Calu3 (cell line): ENCODE measurements around the gene TOMM20L. TPM values are rescaled to one million over a fixed set of nuclear protein-coding genes. Genes with fewer than 3 reads are reported as not detected.

Experiments
- BruUV-seq: library from RNA; stranded (reverse); fragments of 400-500 nt; replicated peaks from 2 replicates; lab custom pipeline; 2021; lab: Mats Ljungman, UMichigan
- CTCF ChIA-PET: fragments of 300-600 bp; sonication (Branson Sonifier 250); formaldehyde crosslinking; loops from one replicate; lab custom pipeline; 2022; ENCODE audit warnings: antibody characterized with exemption; lab: Charles Lee
- DNase-seq: peaks from one replicate; pipeline ENCODE4 v3.0.0; 2022
- H3K27ac Mint-ChIP-seq: one replicate; pipeline ENCODE4 v1.8.0; 2022; ENCODE audit warnings: mixed read lengths; ENCODE audit not compliant: unreplicated experiment
- H3K27me3 Mint-ChIP-seq: one replicate; pipeline ENCODE4 v1.8.0; 2022; ENCODE audit warnings: mixed read lengths; ENCODE audit not compliant: unreplicated experiment
- H3K36me3 Mint-ChIP-seq: one replicate; pipeline ENCODE4 v1.8.0; 2022; ENCODE audit warnings: mild to moderate bottlenecking, moderate library complexity, mixed read lengths; ENCODE audit not compliant: insufficient read depth, unreplicated experiment
- H3K4me1 Mint-ChIP-seq: one replicate; pipeline ENCODE4 v1.8.0; 2022; ENCODE audit warnings: mild to moderate bottlenecking, low read depth, mixed read lengths; ENCODE audit not compliant: unreplicated experiment
- H3K4me3 Mint-ChIP-seq: one replicate; pipeline ENCODE4 v1.8.0; 2022; ENCODE audit warnings: mild to moderate bottlenecking, low read depth, moderate library complexity, mixed read lengths; ENCODE audit not compliant: unreplicated experiment
- H3K9me3 Mint-ChIP-seq: one replicate; pipeline ENCODE4 v1.8.0; 2022; ENCODE audit warnings: low read depth, mixed read lengths; ENCODE audit not compliant: unreplicated experiment
- CTCF ChIP-seq: fragments of 200-600 bp; IDR thresholded peaks from one replicate; pipeline ENCODE4 v1.8.0; 2022; ENCODE audit warnings: antibody characterized with exemption; ENCODE audit not compliant: unreplicated experiment
- intact Hi-C: fragments of 100-400 bp; cut with micrococcal nuclease; formaldehyde crosslinking; loops from one replicate; pipeline ENCODE4 v1.10.0; 2022; ENCODE audit not compliant: unreplicated experiment
- total RNA-seq: library from RNA; stranded (reverse); gene quantifications from 2 replicates; pipeline ENCODE4 v1.2.3, GENCODE V29; 2022

Gene TOMM20L
- total RNA-seq, 1 experiment from 2014 or later, result not detected

GRCh38 chr14:58397156-58397555 lies 1.4 kb downstream of the TOMM20L start:
- no peaks in the 10 kb centered on the region for H3K9me3 Mint-ChIP-seq
- intact Hi-C loops, result loop anchor here (5.0 kb wide), 1 partner anchor 290 kb away; no protein-coding TSS in a partner anchor
- H3K27ac Mint-ChIP-seq, result no peak overlapping the region
- peaks cover 16% of the 10 kb centered on the region for H3K36me3 Mint-ChIP-seq
- H3K4me1 Mint-ChIP-seq, result peaks cover 7% of the 10 kb centered on the region
- no TSS peak for BruUV-seq
- no peaks in the 10 kb centered on the region for H3K27me3 Mint-ChIP-seq
- DNase-seq, result no peak
- H3K4me3 Mint-ChIP-seq, result no peak overlapping the region
- CTCF ChIA-PET, result no interaction called here
- no peak for TF ChIP-seq CTCF

- no peaks in the 10 kb centered on the region for H3K27me3 Mint-ChIP-seq
- H3K36me3 Mint-ChIP-seq, result peaks cover 16% of the 10 kb centered on the region
- intact Hi-C loops, result loop anchor here (5.0 kb wide), 1 partner anchor 291 kb away; no protein-coding TSS in a partner anchor
- no peak overlapping the region for H3K27ac Mint-ChIP-seq
- CTCF ChIA-PET, result no interaction called here
- no peaks in the 10 kb centered on the region for H3K9me3 Mint-ChIP-seq
- BruUV-seq, result no TSS peak
- no peak for DNase-seq
- H3K4me3 Mint-ChIP-seq, result no peak overlapping the region
- H3K4me1 Mint-ChIP-seq, result peaks cover 7% of the 10 kb centered on the region
- TF ChIP-seq CTCF, result no peak
Observed at GRCh38 chr14:58398495-58398894, 2.8 kb downstream of the TOMM20L start.

- intact Hi-C loops, result loop anchor here (5.0 kb wide), 1 partner anchor 292 kb away; no protein-coding TSS in a partner anchor
- Mint-ChIP-seq H3K4me1 (peaks cover 7% of the 10 kb centered on the region), H3K36me3 (peaks cover 16% of the 10 kb centered on the region), H3K4me3 (no peak overlapping the region), H3K27me3 (no peaks in the 10 kb centered on the region), H3K9me3 (no peaks in the 10 kb centered on the region), H3K27ac (no peak overlapping the region)
- BruUV-seq, result no TSS peak
- DNase-seq, result no peak
- CTCF ChIA-PET, result no interaction called here
- no peak for TF ChIP-seq CTCF
Observed at GRCh38 chr14:58398895-58399294, 3.2 kb downstream of the TOMM20L start.

GRCh38 chr14:58401587-58401986 lies 5.9 kb downstream of the TOMM20L start:
- TF ChIP-seq CTCF, result no peak
- no peak overlapping the region for H3K27ac Mint-ChIP-seq
- no peak for DNase-seq
- no peaks in the 10 kb centered on the region for H3K27me3 Mint-ChIP-seq
- H3K4me3 Mint-ChIP-seq, result no peak overlapping the region
- CTCF ChIA-PET, result no interaction called here
- H3K4me1 Mint-ChIP-seq, result no peaks in the 10 kb centered on the region
- H3K9me3 Mint-ChIP-seq, result no peaks in the 10 kb centered on the region
- peaks cover 3% of the 10 kb centered on the region for H3K36me3 Mint-ChIP-seq
- BruUV-seq, result no TSS peak
- intact Hi-C loops, result no loop called here
